Heart right ventricle (tissue), 16 donors: ENCODE measurements around the gene SRD5A3. TPM values are rescaled to one million over a fixed set of nuclear protein-coding genes. Genes with fewer than 3 reads are reported as not detected.

Experiments used
- ATAC-seq, 8 donors: fragments of 200-7000 bp; cut with Tn5 transposase; one replicate each; pipeline ENCODE4 v1.9.1; 2020; ENCODE audit warnings: mild to moderate bottlenecking in 8 of 8, moderate library complexity in 8 of 8, moderate number of reproducible peaks in 1 of 8
- DNase-seq, 2 donors: peaks; one replicate each; pipeline ENCODE4 v3.0.0-alpha.2; 2020
- H3K27ac ChIP-seq, 10 donors: fragments of 200-600 bp; sonication (generic) in 2 of 10; one replicate each; pipeline versions ENCODE4 v1.5.0 to v1.8.0; 2020 to 2022; ENCODE audit warnings: mild to moderate bottlenecking in 3 of 10
- H3K27me3 ChIP-seq, 7 donors: fragments of 200-600 bp; one replicate each; pipeline ENCODE4 v1.8.0; 2021 to 2022; ENCODE audit warnings: mild to moderate bottlenecking in 2 of 7
- H3K36me3 ChIP-seq, 9 donors: fragments of 200-600 bp; sonication (generic) in 1 of 9; one replicate each; pipeline versions ENCODE4 v1.5.0 to v1.8.0; 2020 to 2022; ENCODE audit warnings: mild to moderate bottlenecking in 2 of 9
- H3K4me1 ChIP-seq, 9 donors: fragments of 200-600 bp; sonication (generic) in 1 of 9; one replicate each; pipeline versions ENCODE4 v1.5.0 to v1.8.0; 2020 to 2022; ENCODE audit warnings: mild to moderate bottlenecking in 4 of 9
- H3K4me3 ChIP-seq, 10 donors: fragments of 200-600 bp; sonication (generic) in 2 of 10; one replicate each; pipeline versions ENCODE4 v1.5.0 to v1.8.0; 2020 to 2022; ENCODE audit warnings: mild to moderate bottlenecking in 7 of 10, moderate library complexity in 2 of 10
- H3K9me3 ChIP-seq, 11 donors: fragments of 200-600 bp in 10 of 11; sonication (generic) in 2 of 11; one replicate each; pipeline versions ENCODE4 v1.5.0 to v1.8.0; 2013 to 2022; ENCODE audit warnings: mild to moderate bottlenecking in 2 of 11, control low read depth in 1 of 11, moderate library complexity in 1 of 11
- CTCF ChIP-seq, 9 donors: fragments of 200-600 bp; sonication (generic) in 2 of 9; IDR thresholded peaks; one replicate each; pipeline versions ENCODE4 v1.5.0 to v1.8.0; 2021 to 2022; ENCODE audit warnings: antibody characterized with exemption in 9 of 9, mild to moderate bottlenecking in 5 of 9, moderate library complexity in 1 of 9
- WGBS, 2 donors: extraction: QIAGEN DNeasy Blood & Tissue Kit; methylation state at CpG; one replicate each; pipeline ENCODE4 v1.1.7; 2013; ENCODE audit warnings: inconsistent platforms in 1 of 2; 5-methylcytosine and 5-hydroxymethylcytosine counted together
- intact Hi-C, 10 donors: fragments of 100-400 bp; cut with DNase I; formaldehyde crosslinking; loops; one replicate each; pipeline versions ENCODE4 v1.11.1 to v1.14.2; 2022
- polyA plus RNA-seq, 2 donors: library from polyadenylated mRNA; stranded (reverse); fragments of 200-250 nt; gene quantifications; one replicate each; pipeline ENCODE4 v1.2.3, GENCODE V29; 2013
- total RNA-seq, 10 donors: library from RNA; stranded (reverse); fragmentation: NEBNext Ultra II Directional in 3 of 10; extraction: Animal tissue kit (Norgen Biotek cat#: 25700) in 3 of 10; gene quantifications; one replicate each; pipeline versions ENCODE4 v1.2.1 to v1.2.4, GENCODE V29; 2021 to 2023
- donor health status: Arrhythmogenic right ventricular cardiomyopathy.
- donor health status: ischemic (EF 13 %, LVEDD 7.1; RV severe dilation, severe dysfunction).
- donor health status: healthy with polysubstance abuse.
- donor health status: DM: no; HTN: yes; CAD: no.
- donor health status: DM: no; HTN: no; CAD: no.
- donor health status: ischemic (EF 25% LVEDD 6.9; RV normal size, moderate dysfunction).
- donor health status: ischemic (EF 25% LVEDD 5.7; RV mildly dilated, moderate dysfunction).
- donor health status: healthy.
- donor health status: DM: yes; HTN: yes; CAD: no.
- donor health status: Ischemic cardiomyopathy.
- donor health status: ischemic (EF 35%, LVEDD 5.7; RV mildly dilated, moderate dysfunction).
- donor health status: nonischemic (EF 11% LVEDD 7.7; RV severe dilation, severe dysfunction).
- donor health status: DM: yes; HTN: yes; CAD: no.
- donor health status: PGD.
- donor health status: ischemic (EF 29% LVEDD 5.4; RV normal size, mild dysfunction).
- donor health status: nonischemic (EF 23%, LVEDD 6.1; RV moderate dilation, normal function).

SRD5A3 gene
- total and polyA plus RNA-seq, 12 donors: 4.4 to 14.6 (median 7.7) TPM

DNA sequence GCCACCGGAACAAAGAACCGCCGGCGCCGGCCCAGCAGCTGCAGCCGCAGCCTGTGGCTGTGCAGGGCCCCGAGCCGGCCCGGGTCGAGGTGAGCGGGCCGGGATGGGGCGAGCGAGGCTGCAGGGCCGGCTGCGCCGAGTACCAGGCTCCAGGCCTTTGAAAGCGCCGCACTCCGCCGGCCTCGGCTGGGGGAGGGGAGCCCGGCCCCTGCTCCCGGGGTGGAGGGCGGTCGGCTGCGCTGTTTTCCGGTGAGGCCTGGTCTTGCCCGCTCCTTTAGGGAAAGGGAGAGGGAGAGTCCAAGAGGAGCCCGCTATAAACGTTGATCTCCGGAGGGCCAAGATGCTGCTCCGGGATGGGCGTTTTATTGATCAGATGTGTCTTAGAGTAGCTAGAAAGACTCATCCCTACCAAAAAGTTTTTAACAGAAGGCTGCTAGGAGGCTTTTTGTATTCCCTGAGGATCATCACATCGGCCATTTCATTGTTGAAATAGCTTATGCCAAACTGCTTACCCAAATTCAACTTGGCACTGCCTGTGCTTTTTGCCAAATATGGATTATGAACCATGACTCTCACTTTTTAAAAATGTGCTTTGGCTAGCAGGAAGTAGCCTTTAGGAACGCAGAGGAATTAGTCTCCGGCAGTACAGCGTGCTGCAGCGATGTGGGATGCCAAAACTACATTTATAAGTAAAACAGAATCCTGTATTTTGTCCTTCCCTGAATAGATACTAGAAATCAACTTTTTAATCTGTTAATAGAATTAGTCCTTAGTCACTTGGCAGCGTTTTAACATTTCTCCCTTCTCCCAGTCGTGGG is 50.5 kb downstream of the SRD5A3 start:
- intact Hi-C loops: loop anchor here in 8 of 10 donors (2.0 to 10.0 kb wide), 5 partner anchors 34 to 151 kb away; partner anchors contain the start of genes SRD5A3 (in 7 of the 8) and CLOCK (in 4 of the 8)
- H3K36me3 ChIP-seq: peaks cover 0 to 28% (median 0%) of the 10 kb centered on the region in 9 donors
- 0% methylated on average over 41 of the region's 41 CpGs for WGBS, 2 donors
- no peak for TF ChIP-seq CTCF (IDR thresholded peaks at IDR 0.05)
- no peaks in the 10 kb centered on the region for H3K27me3 ChIP-seq
- peak overlapping the region; percentile 62 to 99 (median 90) for H3K4me3 ChIP-seq
- DNase-seq: peak; percentile 50 to 60
- H3K27ac ChIP-seq: peak overlapping the region; percentile 91 to 100 (median 98)
- H3K4me1 ChIP-seq: peaks cover 0 to 48% (median 34%) of the 10 kb centered on the region in 9 donors
- ATAC-seq: peak; percentile 50 to 74 (median 63)
- no peaks in the 10 kb centered on the region for H3K9me3 ChIP-seq

DNA sequence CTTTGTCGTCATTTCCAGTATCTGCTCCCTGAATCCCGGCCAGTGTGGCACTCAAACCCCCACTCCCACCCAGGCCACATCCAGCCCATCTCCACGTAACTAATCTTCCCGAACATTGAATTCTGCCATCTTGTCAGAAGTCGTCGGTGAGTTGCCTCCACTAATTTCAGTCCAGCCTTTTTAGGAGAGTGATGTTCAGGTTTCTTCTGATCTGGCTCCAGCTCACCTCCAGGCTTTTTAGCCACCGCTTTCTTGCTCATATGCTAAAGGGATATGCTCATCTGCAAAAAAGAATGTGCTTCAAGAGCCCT is 51.0 kb downstream of the SRD5A3 start:
- DNase-seq (peak in 1 of 2 donors; percentile 24), ATAC-seq (no peak)
- intact Hi-C loops: loop anchor here in 8 of 10 donors (2.0 to 10.0 kb wide), 5 partner anchors 35 to 150 kb away; partner anchors contain the start of genes SRD5A3 (in 7 of the 8) and CLOCK (in 4 of the 8)
- Histone ChIP-seq H3K4me1 (peaks cover 0 to 50% (median 34%) of the 10 kb centered on the region in 9 donors), H3K4me3 (peak overlapping the region; percentile 62 to 99 (median 90)), H3K9me3 (no peaks in the 10 kb centered on the region), H3K27me3 (no peaks in the 10 kb centered on the region), H3K27ac (peak overlapping the region in 9 of 10 donors; percentile 96 to 100 (median 98)), H3K36me3 (peaks cover 0 to 33% (median 0%) of the 10 kb centered on the region in 9 donors)
- WGBS, 2 donors: 8% methylated on average over 7 of the region's 7 CpGs
- no peak for TF ChIP-seq CTCF (IDR thresholded peaks at IDR 0.05)

DNA sequence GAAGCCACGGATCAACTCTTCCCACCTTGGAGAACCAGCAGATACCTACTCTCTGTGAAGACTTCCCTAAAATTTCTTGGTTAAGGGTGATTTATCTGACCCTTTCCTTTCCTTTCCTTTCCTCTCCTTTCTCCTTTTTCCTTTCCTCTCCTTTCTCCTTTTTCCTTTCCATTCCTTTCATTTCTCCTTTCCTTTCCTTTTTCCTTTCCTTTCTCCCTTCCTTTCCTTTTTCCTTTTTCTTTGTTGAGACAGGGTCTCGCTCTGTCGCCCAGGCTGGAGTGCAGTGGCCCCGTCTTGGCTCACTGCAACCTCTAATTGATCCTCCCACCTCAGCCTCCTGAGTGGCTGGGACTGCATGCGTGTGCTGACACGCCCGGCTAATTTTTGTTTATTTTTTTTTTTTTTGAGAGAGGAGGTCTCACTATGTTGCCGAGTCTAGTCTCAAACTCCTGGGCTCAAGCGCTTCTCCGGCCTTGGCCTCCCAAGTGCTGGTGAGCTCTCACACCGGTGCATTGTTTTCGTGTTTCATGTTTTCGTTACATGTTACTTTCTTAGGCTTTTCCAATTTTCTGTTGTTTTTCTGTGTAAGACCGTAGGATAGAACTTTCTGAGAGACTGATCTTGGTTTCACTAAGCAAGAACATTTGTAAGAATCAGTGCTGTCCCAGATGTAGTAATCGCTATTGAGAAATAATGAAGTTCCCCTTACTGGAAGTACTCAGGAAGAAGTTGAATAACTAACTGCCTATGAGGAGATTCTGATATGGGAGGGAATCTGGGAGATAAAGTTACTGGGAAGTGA is 51.7 kb downstream of the SRD5A3 start:
- intact Hi-C loops: loop anchor here in 8 of 10 donors (2.0 to 10.0 kb wide), 5 partner anchors 35 to 150 kb away; partner anchors contain the start of genes SRD5A3 (in 7 of the 8) and CLOCK (in 4 of the 8)
- Histone ChIP-seq H3K4me1 (peaks cover 0 to 50% (median 34%) of the 10 kb centered on the region in 9 donors), H3K27me3 (no peaks in the 10 kb centered on the region), H3K36me3 (peaks cover 0 to 38% (median 0%) of the 10 kb centered on the region in 9 donors), H3K27ac (peak overlapping the region in 9 of 10 donors; percentile 96 to 100 (median 98)), H3K9me3 (no peaks in the 10 kb centered on the region), H3K4me3 (peak overlapping the region; percentile 62 to 99 (median 90))
- no peak for TF ChIP-seq CTCF (IDR thresholded peaks at IDR 0.05)
- ATAC-seq (no peak), DNase-seq (no peak)
- 46 to 51% methylated on average over 15 of the region's 15 CpGs for WGBS, 2 donors

GRCh38 chr4:55398461-55398860 is 52.4 kb downstream of the SRD5A3 start:
- WGBS, 2 donors: 57% methylated on average over 1 of the region's 1 CpG
- TF ChIP-seq CTCF (IDR thresholded peaks at IDR 0.05): no peak
- intact Hi-C loops: loop anchor here in 7 of 10 donors (5.0 to 10.0 kb wide), 4 partner anchors 36 to 149 kb away; partner anchors contain the start of genes CLOCK (in 4 of the 7) and SRD5A3 (in 4 of the 7)
- H3K9me3 ChIP-seq: no peaks in the 10 kb centered on the region
- DNase-seq (no peak), ATAC-seq (no peak)
- H3K4me3 ChIP-seq: peak overlapping the region in 9 of 10 donors; percentile 82 to 99 (median 92)
- peak overlapping the region in 6 of 10 donors; percentile 96 to 100 (median 98) for H3K27ac ChIP-seq
- peaks cover 0 to 50% (median 34%) of the 10 kb centered on the region in 9 donors for H3K4me1 ChIP-seq
- H3K36me3 ChIP-seq: peaks cover 0 to 45% (median 0%) of the 10 kb centered on the region in 9 donors
- no peaks in the 10 kb centered on the region for H3K27me3 ChIP-seq
